COLO829 (cell line): ENCODE data around the gene TIGD1.

Experiments used
- DNase-seq: peaks from one replicate; pipeline ENCODE4 v3.0.0; 2012; ENCODE audit warnings: low spot score

Gene TIGD1

GRCh38 chr2:232550354-232551249 lies at the start of gene TIGD1, which contains the start of gene EIF4E2:
Gene TIGD1, minus strand, starts transcription at chr2:232550557. Its CDS starts 675 bp downstream, at chr2:232549882.
Gene EIF4E2, plus strand, starts transcription at chr2:232550689. Its CDS starts 36 bp downstream, at chr2:232550725.
- peak; percentile 99 for DNase-seq

GRCh38 chr2:232598293-232598692 lies 47.9 kb upstream of the TIGD1 start:
- DNase-seq: no peak

DNA sequence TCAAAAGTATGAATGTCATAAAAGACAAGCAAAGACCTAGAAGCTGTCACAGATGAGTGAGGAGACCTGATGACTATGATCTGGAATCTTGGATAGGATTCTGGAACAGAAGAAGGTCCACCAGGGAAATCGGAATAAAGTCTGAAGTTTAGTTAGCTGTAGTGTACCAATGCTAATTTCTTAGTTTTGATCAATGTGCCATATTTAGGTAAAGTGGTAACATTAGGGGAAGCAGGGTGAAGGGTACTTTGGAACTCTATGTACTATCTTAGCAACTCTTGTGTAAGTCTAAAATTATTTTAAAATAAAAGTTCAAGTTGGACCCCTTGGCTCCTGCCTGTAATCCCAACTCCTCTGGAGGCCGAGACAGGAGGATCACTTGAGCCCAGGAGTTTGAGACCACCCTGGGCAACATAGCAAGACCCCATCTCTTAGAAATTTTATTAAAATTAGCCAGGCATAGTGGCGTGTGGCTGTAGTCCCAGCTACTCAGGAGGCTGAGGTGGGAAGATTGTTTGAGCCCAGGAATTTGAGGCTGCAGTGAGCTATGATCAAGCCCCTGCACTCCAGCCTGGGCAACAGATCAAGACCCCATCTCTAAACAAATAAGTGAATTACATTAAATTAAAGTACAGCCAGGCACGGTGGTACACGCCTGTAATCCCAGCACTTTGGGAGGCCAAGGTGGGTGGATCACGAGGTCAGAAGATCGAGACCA lies 47.2 kb upstream of the TIGD1 start:
- DNase-seq: no peak

DNA sequence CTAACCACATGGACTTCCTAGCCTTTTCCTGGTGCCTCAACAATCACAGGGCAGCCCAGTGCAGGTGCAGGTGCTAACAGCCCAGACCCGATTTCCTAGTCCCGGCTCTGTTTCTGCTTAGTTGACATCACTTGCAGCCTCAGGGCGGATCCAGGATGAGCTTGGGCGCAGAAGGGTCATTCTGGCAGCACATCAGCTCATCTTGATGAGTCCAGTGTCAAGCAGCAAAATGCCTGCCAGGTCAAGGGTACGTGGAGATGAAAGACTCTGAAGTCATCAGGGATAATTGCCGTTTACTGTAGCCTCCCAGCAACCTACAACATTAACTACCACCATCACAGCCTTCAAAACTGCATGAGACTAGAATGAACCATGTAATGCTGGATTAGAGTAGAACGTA lies 43.6 kb upstream of the TIGD1 start:
- DNase-seq: no peak

DNA sequence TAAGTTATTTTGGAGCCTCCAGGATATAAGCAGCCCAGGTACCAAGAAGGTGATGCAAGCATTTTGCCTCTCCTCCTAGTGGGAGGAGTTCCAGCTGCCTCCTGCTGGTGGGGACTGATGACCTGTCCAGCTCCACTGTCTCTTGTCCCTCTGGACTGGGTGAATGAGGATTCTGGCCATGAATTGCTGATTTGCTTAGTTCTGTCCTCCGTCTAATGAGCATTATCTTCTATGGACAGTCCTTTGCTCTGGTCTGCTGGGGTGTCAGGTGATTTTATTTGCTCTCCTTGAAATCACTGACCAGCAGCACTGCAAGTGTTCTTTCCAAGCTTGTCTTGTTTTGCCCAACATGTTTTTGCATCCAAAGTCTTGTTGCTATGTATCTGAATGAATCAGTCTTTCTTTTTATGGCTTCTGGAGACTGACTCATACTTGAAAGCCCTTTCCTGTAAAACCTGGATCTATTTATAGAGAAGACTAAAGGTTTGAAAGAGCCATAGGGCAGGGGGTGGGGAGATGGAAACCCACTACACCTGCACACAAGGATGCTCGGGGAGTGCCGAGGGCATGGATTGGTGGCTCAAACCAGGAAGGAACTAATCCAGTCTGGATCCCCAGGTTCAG lies 42.5 kb upstream of the TIGD1 start:
- peak; percentile 42 for DNase-seq

GRCh38 chr2:232588680-232589585 lies 38.6 kb upstream of the TIGD1 start:
- no peak for DNase-seq

- DNase-seq: no peak
Measured at GRCh38 chr2:232588031-232588430, 37.7 kb upstream of the TIGD1 start.

GRCh38 chr2:232587512-232587911 lies 37.2 kb upstream of the TIGD1 start:
- no peak for DNase-seq

GRCh38 chr2:232586943-232587505 lies 36.7 kb upstream of the TIGD1 start:
- no peak for DNase-seq

GRCh38 chr2:232584238-232584637 lies 33.9 kb upstream of the TIGD1 start:
- DNase-seq: no peak

DNA sequence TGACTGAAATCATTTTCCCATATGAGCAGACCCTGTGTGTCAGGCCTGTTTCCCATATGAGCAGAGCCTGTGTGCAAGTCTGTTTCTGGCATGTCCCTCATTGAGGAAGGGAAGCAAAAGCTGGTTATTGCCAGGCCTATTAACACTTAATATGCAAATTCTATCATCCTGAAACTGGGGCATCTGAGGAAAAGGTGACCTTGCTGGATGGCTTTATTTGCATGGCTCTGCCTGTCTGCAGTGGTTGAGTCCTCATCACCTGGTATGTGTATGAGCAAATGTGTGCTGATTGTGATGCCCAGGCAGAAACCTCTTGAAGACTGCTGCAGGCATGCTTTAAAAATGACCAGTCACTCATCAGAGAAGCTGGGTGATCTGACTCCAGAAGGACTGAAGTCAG lies 31.4 kb upstream of the TIGD1 start:
- DNase-seq: no peak

- DNase-seq: no peak
Measured at GRCh38 chr2:232580648-232580981, 30.3 kb upstream of the TIGD1 start.

DNA sequence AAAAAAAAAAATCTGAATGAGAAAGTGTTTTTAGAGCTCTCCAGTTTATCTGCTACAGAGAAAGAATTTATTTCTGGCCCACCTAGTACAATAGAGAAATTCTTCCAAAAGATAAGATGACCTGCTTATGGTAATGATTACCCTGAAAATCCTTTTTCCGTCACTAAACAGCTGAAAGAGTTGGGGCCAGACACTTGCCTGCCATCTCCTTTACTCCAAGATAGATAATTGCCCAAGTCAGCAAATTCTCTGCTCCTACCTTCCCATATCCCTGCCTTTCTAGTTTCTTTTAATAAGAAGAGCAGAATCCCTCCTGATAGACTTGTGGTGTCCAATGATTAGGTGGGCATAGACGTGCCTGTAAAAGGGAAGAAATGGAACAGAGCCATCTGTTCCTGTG lies 28.3 kb upstream of the TIGD1 start:
- DNase-seq: no peak

GRCh38 chr2:232577841-232578240 lies 27.5 kb upstream of the TIGD1 start:
- DNase-seq: no peak

- DNase-seq: no peak
Measured at GRCh38 chr2:232576995-232577394, 26.6 kb upstream of the TIGD1 start.

- DNase-seq: no peak
Measured at GRCh38 chr2:232575404-232575746, 25.0 kb upstream of the TIGD1 start.

GRCh38 chr2:232574674-232575403 lies 24.5 kb upstream of the TIGD1 start:
- no peak for DNase-seq

DNA sequence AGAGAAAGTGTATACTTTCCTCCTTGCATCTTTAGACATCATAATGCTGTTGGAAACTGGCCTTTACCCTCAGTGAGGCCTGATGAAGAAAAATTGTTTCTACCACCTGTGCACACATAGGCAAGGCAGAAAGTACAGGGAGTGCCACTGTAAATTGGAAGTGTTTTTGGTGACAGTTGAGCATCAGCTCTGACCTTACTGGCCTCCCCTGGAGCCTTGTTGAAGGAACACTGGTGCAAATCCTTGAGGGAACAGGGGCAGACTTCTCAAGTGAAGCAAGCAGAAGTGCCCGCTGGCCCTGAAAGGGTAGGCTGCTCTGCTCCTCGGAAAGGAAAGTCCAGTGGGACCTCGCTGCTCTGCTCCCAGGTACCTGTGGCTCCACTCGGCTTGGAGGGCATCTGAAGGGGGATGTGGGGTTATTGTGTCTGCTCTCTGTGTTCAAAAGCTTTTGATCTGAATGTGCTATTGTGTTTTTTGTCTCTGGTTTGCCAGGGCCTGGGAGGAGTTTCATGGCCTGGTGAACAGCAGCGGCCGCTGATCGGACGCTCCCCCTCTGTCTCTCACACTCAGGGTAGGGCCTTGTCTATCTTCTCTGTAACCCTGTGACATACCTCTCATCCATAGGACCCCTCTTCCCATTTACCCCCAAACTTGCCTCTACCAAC lies 23.5 kb upstream of the TIGD1 start:
- DNase-seq: no peak

DNA sequence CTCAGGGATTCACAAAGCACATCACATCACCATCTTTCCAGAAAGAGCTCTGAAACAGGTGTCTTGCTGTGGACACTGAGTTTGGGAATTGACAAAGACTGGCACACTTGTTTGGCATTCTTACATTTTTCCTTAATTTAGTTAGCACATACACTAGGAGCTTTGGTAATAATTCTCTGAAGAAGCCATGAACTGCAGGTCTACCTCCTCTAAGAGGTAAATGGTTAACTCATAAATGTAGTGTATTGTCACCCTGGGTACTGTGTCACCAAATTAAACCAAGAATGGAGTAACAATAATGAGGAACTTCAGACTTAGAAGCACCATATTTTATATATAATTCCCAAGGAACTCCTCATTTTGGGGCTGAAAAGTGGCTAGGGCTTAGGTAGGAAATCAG lies 22.7 kb upstream of the TIGD1 start:
- no peak for DNase-seq

- DNase-seq: no peak
Measured at GRCh38 chr2:232571026-232571474, 20.7 kb upstream of the TIGD1 start.
